Activated CD4-positive, alpha-beta T cell treated with anti-CD3 and anti-CD28 coated beads, Interleukin-2, amount 10 ng/mL, durations not matched to agents 7 days and 5 days (primary cell): Measurements from ENCODE around the gene LATS2. TPM values are rescaled to one million over a fixed set of nuclear protein-coding genes. Genes with fewer than 3 reads are reported as not detected.

Experiments
- CTCF ChIA-PET: fragments of 350-600 bp; sonication (Branson Sonifier 250); formaldehyde crosslinking; loops from one replicate; lab custom pipeline; 2021; ENCODE audit warnings: antibody characterized with exemption; lab: Charles Lee
- POLR2A ChIA-PET: fragments of 350-600 bp; sonication (Branson Sonifier 250); formaldehyde crosslinking; loops from one replicate; lab custom pipeline; 2021; ENCODE audit warnings: antibody characterized with exemption; lab: Charles Lee
- DNase-seq: peaks from one replicate; pipeline ENCODE4 v3.0.0-alpha.2; 2020
- H3K27ac Mint-ChIP-seq: one replicate; pipeline ENCODE4 v1.8.0; 2021; ENCODE audit warnings: mild to moderate bottlenecking, moderate library complexity, mixed read lengths
- H3K27me3 Mint-ChIP-seq: one replicate; pipeline ENCODE4 v1.8.0; 2021; ENCODE audit warnings: mixed read lengths
- H3K36me3 Mint-ChIP-seq: one replicate; pipeline ENCODE4 v1.8.0; 2021; ENCODE audit warnings: low read depth, mixed read lengths
- H3K4me1 Mint-ChIP-seq: one replicate; pipeline ENCODE4 v1.8.0; 2021; ENCODE audit warnings: mixed read lengths
- H3K4me3 Mint-ChIP-seq: one replicate; pipeline ENCODE4 v1.8.0; 2021; ENCODE audit warnings: mild to moderate bottlenecking, moderate library complexity, mixed read lengths
- H3K9me3 Mint-ChIP-seq: one replicate; pipeline ENCODE4 v1.8.0; 2021; ENCODE audit warnings: mixed read lengths
- total RNA-seq, 2 experiments: library from RNA; stranded (reverse); gene quantifications; one replicate each; pipeline ENCODE4 v1.2.3, GENCODE V29; 2021

Gene LATS2
- total RNA-seq, 2 experiments from 2014 or later: 3.1 to 3.2 TPM

- CTCF ChIA-PET: interaction anchor here (1.4 kb wide), 1 partner anchor 39 kb away, joined by 4 read pairs; no protein-coding TSS in a partner anchor
- no peak for DNase-seq
- Mint-ChIP-seq H3K4me3 (no peak overlapping the region), H3K27me3 (no peaks in the 10 kb centered on the region), H3K27ac (no peak overlapping the region), H3K9me3 (no peaks in the 10 kb centered on the region), H3K4me1 (peaks cover 4% of the 10 kb centered on the region), H3K36me3 (no peaks in the 10 kb centered on the region)
- POLR2A ChIA-PET: no interaction called here
These were observed 56.2 kb downstream of the LATS2 start for GRCh38 chr13:21005193-21005592.

DNA sequence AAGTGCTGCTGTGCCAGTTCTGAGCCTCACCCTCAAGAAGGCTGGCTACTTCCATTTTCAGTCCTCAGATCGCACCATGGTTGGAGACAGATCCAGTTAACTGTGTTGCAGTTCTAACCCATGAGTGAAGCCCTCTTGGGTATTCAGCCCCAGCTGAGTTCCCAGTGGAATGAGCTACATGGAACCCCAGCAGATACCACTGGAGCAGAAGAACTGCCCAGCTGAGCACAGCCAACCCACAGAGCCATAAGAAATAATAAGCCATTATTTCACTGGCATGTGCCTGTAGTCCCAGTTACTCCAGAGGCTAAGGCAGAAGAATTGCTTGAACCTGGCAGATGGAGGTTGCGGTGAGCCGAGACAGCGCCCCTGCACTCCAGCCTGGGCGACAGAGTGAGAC is 59.9 kb downstream of the LATS2 start:
- Mint-ChIP-seq H3K4me1 (no peaks in the 10 kb centered on the region), H3K27ac (no peak overlapping the region), H3K36me3 (no peaks in the 10 kb centered on the region), H3K27me3 (no peaks in the 10 kb centered on the region), H3K4me3 (no peak overlapping the region), H3K9me3 (no peaks in the 10 kb centered on the region)
- ChIA-PET CTCF (no interaction called here), POLR2A (no interaction called here)
- no peak for DNase-seq

- H3K9me3 Mint-ChIP-seq: no peaks in the 10 kb centered on the region
- no peak for DNase-seq
- no peaks in the 10 kb centered on the region for H3K27me3 Mint-ChIP-seq
- POLR2A ChIA-PET: no interaction called here
- no peak overlapping the region for H3K27ac Mint-ChIP-seq
- no peaks in the 10 kb centered on the region for H3K4me1 Mint-ChIP-seq
- CTCF ChIA-PET: no interaction called here
- H3K36me3 Mint-ChIP-seq: no peaks in the 10 kb centered on the region
- no peak overlapping the region for H3K4me3 Mint-ChIP-seq
These were observed 60.7 kb downstream of the LATS2 start for GRCh38 chr13:21000647-21001046.

GRCh38 chr13:20998649-20999415 is 62.6 kb downstream of the LATS2 start:
- no peak overlapping the region for H3K4me3 Mint-ChIP-seq
- H3K27ac Mint-ChIP-seq: no peak overlapping the region
- ChIA-PET CTCF (no interaction called here), POLR2A (no interaction called here)
- no peaks in the 10 kb centered on the region for H3K36me3 Mint-ChIP-seq
- H3K27me3 Mint-ChIP-seq: peaks cover 4% of the 10 kb centered on the region
- no peaks in the 10 kb centered on the region for H3K9me3 Mint-ChIP-seq
- H3K4me1 Mint-ChIP-seq: peaks cover 2% of the 10 kb centered on the region
- no peak for DNase-seq

GRCh38 chr13:20997301-20998161 is 63.9 kb downstream of the LATS2 start:
- CTCF ChIA-PET: interaction anchor here (0.5 kb wide), 1 partner anchor 73 kb away, joined by 3 read pairs; no protein-coding TSS in a partner anchor

DNA sequence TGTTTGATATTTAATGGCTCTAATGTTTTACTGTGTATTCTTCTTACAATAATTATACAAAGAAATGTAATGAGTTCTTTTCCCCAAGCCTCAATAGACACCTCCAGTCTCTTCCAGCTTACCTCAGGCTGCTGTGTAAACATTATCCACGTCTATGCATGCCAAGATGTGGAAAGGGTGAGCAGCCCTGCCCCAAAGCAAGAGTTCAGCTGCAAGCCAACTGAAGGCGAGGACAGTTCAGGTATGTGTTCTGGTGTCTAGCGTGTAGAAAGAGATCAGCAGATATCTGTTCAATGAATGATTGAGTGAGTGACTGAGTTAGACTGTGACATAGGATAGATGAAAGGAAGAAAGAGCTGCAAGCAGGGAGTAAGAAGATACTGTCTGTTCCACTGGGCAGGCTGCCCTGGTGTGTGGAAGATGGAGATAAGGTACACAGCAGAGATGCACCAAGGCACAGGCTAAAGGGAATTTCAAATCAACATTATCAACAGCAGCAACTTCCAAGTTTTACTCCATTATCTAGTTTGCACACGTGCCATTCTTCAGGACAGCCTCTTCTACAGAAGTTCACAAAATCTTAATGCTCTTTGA is 66.0 kb downstream of the LATS2 start:
- Mint-ChIP-seq H3K9me3 (no peaks in the 10 kb centered on the region), H3K4me1 (peaks cover 6% of the 10 kb centered on the region), H3K4me3 (no peak overlapping the region), H3K27me3 (peaks cover 4% of the 10 kb centered on the region), H3K27ac (no peak overlapping the region), H3K36me3 (no peaks in the 10 kb centered on the region)
- ChIA-PET CTCF (no interaction called here), POLR2A (no interaction called here)
- DNase-seq: no peak

More at GRCh38 chr13:20997301-20998161, 63.9 kb downstream of the LATS2 start:
- no peaks in the 10 kb centered on the region for H3K36me3 Mint-ChIP-seq
- POLR2A ChIA-PET: no interaction called here
- no peak overlapping the region for H3K4me3 Mint-ChIP-seq
- peaks cover 6% of the 10 kb centered on the region for H3K4me1 Mint-ChIP-seq
- no peak overlapping the region for H3K27ac Mint-ChIP-seq
- H3K27me3 Mint-ChIP-seq: peaks cover 4% of the 10 kb centered on the region
- no peak for DNase-seq
- no peaks in the 10 kb centered on the region for H3K9me3 Mint-ChIP-seq

GRCh38 chr13:20994441-20994821 is 67.0 kb downstream of the LATS2 start:
- peaks cover 4% of the 10 kb centered on the region for H3K27me3 Mint-ChIP-seq
- ChIA-PET CTCF (interaction anchor here (1.2 to 1.9 kb wide), 2 partner anchors 9 to 24 kb away, joined by 4 read pairs; no protein-coding TSS in a partner anchor), POLR2A (no interaction called here)
- no peak overlapping the region for H3K4me3 Mint-ChIP-seq
- H3K36me3 Mint-ChIP-seq: no peaks in the 10 kb centered on the region
- H3K9me3 Mint-ChIP-seq: no peaks in the 10 kb centered on the region
- peaks cover 6% of the 10 kb centered on the region for H3K4me1 Mint-ChIP-seq
- DNase-seq: no peak
- H3K27ac Mint-ChIP-seq: no peak overlapping the region

GRCh38 chr13:20993661-20994440 is 67.5 kb downstream of the LATS2 start:
- ChIA-PET CTCF (interaction anchor here (1.2 to 1.9 kb wide), 2 partner anchors 9 to 25 kb away, joined by 4 read pairs; no protein-coding TSS in a partner anchor), POLR2A (no interaction called here)
- Mint-ChIP-seq H3K27ac (no peak overlapping the region), H3K9me3 (no peaks in the 10 kb centered on the region), H3K4me1 (peaks cover 6% of the 10 kb centered on the region), H3K36me3 (no peaks in the 10 kb centered on the region), H3K4me3 (no peak overlapping the region), H3K27me3 (peaks cover 4% of the 10 kb centered on the region)
- no peak for DNase-seq

DNA sequence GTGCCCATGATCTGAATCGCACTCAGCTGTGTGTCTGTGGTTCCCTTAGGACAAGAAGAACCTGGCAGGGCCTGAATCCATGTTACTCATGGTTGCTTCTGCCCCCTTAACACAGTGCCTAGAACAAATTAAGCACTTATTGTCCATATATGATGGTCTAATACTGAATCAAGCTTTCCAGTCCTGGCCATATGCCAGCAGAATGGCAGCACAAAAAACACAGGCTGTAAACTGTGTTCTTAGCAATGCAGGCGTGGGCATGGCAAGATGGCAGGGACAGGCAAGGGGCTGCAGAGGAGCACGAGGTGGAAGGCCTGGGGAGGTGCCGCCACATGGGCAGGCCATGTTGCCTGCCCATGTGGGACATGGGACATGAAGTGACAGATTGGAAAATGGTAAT is 68.2 kb downstream of the LATS2 start:
- DNase-seq: no peak
- Mint-ChIP-seq H3K4me1 (peaks cover 6% of the 10 kb centered on the region), H3K27ac (no peak overlapping the region), H3K36me3 (no peaks in the 10 kb centered on the region), H3K9me3 (no peaks in the 10 kb centered on the region), H3K4me3 (no peak overlapping the region), H3K27me3 (peaks cover 4% of the 10 kb centered on the region)
- ChIA-PET CTCF (interaction anchor here (1.2 to 1.9 kb wide), 2 partner anchors 10 to 26 kb away, joined by 4 read pairs; no protein-coding TSS in a partner anchor), POLR2A (interaction anchor here (0.6 kb wide), 1 partner anchor 13 kb away, joined by 3 read pairs; no protein-coding TSS in a partner anchor)

GRCh38 chr13:20991741-20992520 is 69.5 kb downstream of the LATS2 start:
- Mint-ChIP-seq H3K9me3 (no peaks in the 10 kb centered on the region), H3K27ac (no peak overlapping the region), H3K36me3 (no peaks in the 10 kb centered on the region), H3K4me1 (peaks cover 6% of the 10 kb centered on the region), H3K27me3 (peaks cover 4% of the 10 kb centered on the region), H3K4me3 (no peak overlapping the region)
- no peak for DNase-seq
- POLR2A ChIA-PET: no interaction called here
- CTCF ChIA-PET: no interaction called here

DNA sequence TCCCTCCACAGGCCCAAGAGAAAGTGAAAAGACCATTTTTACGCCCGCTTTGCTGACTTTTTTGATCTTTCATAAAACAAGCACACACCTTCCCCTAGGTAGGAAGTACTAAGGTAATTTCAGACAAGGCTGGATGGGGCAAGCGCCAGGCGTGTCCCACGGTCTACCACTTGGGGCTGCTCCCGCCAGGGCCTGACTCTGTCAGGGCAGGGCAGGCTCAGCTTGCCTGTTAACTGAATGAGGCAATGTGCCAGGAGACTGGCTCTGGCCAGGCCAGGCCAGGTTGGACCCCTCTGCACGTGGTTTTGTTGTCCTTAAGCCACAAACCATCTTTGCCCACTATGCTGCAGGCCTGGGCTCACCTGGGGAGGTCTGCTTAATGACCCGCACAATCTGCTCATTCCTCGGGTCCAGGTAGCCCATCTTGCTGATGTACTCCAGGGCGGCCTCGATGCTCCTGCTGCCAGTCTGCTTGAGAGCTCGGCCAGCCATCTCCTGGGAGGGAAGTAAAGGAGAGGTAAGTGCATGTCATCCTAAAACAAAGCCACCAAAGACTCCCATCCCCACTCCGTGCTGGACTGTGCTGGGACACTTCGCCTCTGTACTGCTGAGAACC is 70.4 kb downstream of the LATS2 start:
- CTCF ChIA-PET: no interaction called here
- peaks cover 4% of the 10 kb centered on the region for H3K27me3 Mint-ChIP-seq
- H3K27ac Mint-ChIP-seq: no peak overlapping the region
- POLR2A ChIA-PET: no interaction called here
- DNase-seq: no peak
- no peaks in the 10 kb centered on the region for H3K9me3 Mint-ChIP-seq
- peaks cover 10% of the 10 kb centered on the region for H3K4me1 Mint-ChIP-seq
- H3K4me3 Mint-ChIP-seq: no peak overlapping the region
- H3K36me3 Mint-ChIP-seq: no peaks in the 10 kb centered on the region
